NT2/D1 (cell line): ENCODE measurements around the gene TBATA.

ENCODE experiments used
- SUZ12 ChIP-seq: IDR thresholded peaks from 2 replicates; pipeline ENCODE4 v1.6.1; 2011; ENCODE audit not compliant: insufficient read length, insufficient read depth; ENCODE audit errors: extremely low read depth
- ZNF274 ChIP-seq: IDR thresholded peaks from 2 replicates; pipeline ENCODE4 v1.6.1; 2011; ENCODE audit warnings: mild to moderate bottlenecking, low read depth, low read length

GRCh38 chr10:70738006-70738760 is 47.0 kb downstream of the TBATA start:
- TF ChIP-seq SUZ12 (no peak), ZNF274 (no peak)
